Karpas-422 (cell line): Measurements from ENCODE around the gene RGL3. TPM values are rescaled to one million over a fixed set of nuclear protein-coding genes. Genes with fewer than 3 reads are reported as not detected.
"Not testable (repeated sequence)": the region's sequence is repeated elsewhere in the genome, so short reads cannot be mapped to it uniquely, and the experiment has no call there.

Source experiments
- DNase-seq: peaks from one replicate; pipeline ENCODE4 v3.0.0-alpha.2; 2015
- H2AFZ ChIP-seq: fragments of 200-600 bp; sonication (generic); 2 replicates; pipeline ENCODE4 v1.6.1; 2014; ENCODE audit warnings: antibody characterized with exemption, low read length, mixed read lengths
- H3K27ac ChIP-seq: fragments of 200-600 bp; sonication (generic); 2 replicates; pipeline ENCODE4 v1.5.1; 2014; ENCODE audit warnings: mild to moderate bottlenecking, low read length, moderate library complexity
- H3K27me3 ChIP-seq: fragments of 200-600 bp; sonication (generic); 2 replicates; pipeline ENCODE4 v1.6.1; 2014; ENCODE audit warnings: low read length, mixed read lengths
- H3K36me3 ChIP-seq: fragments of 200-600 bp; sonication (generic); 2 replicates; pipeline ENCODE4 v1.6.1; 2014; ENCODE audit warnings: low read length, mixed read lengths; ENCODE audit not compliant: insufficient read depth
- H3K4me1 ChIP-seq: fragments of 200-600 bp; sonication (generic); 2 replicates; pipeline ENCODE4 v1.6.1; 2014; ENCODE audit warnings: mild to moderate bottlenecking, low read length, mixed read lengths
- H3K4me2 ChIP-seq: fragments of 200-600 bp; sonication (generic); 2 replicates; pipeline ENCODE4 v1.6.1; 2014; ENCODE audit warnings: low read length, low read depth, mild to moderate bottlenecking; ENCODE audit not compliant: poor library complexity, severe bottlenecking
- H3K4me3 ChIP-seq: fragments of 200-600 bp; sonication (generic); 2 replicates; pipeline ENCODE4 v1.5.1; 2014; ENCODE audit warnings: mild to moderate bottlenecking, antibody characterized with exemption, low read length, mixed read lengths
- H3K79me2 ChIP-seq: fragments of 200-600 bp; sonication (generic); 2 replicates; pipeline ENCODE4 v1.6.1; 2014; ENCODE audit warnings: mild to moderate bottlenecking, low read length, mixed read lengths
- H3K9ac ChIP-seq: fragments of 200-600 bp; sonication (generic); 2 replicates; pipeline ENCODE4 v1.6.0; 2014; ENCODE audit warnings: low read length
- H3K9me2 ChIP-seq: fragments of 200-600 bp; sonication (generic), shearing (Covaris generic); replicated peaks from 2 replicates; pipeline ENCODE4 v1.6.0; 2014; ENCODE audit warnings: mild to moderate bottlenecking, low read length, moderate library complexity; ENCODE audit not compliant: insufficient read depth
- H3K9me3 ChIP-seq: fragments of 300-700, 200-600 bp; sonication (generic); 2 replicates; pipeline ENCODE4 v1.6.1; 2014; ENCODE audit warnings: low read length, mixed read lengths
- H4K20me1 ChIP-seq: fragments of 200-600 bp; sonication (generic); 2 replicates; pipeline ENCODE4 v1.6.1; 2014; ENCODE audit warnings: mild to moderate bottlenecking, antibody characterized with exemption, low read length, low read depth; ENCODE audit not compliant: insufficient read depth
- total RNA-seq: library from RNA; depleted of rRNA; stranded (reverse); fragments of >200 nt; shearing (Covaris generic); gene quantifications from 2 replicates; pipeline ENCODE4 v1.2.3, GENCODE V29; 2014; ENCODE audit warnings: low replicate concordance

Gene RGL3
- total RNA-seq, 1 experiment from 2014 or later = not detected

DNA sequence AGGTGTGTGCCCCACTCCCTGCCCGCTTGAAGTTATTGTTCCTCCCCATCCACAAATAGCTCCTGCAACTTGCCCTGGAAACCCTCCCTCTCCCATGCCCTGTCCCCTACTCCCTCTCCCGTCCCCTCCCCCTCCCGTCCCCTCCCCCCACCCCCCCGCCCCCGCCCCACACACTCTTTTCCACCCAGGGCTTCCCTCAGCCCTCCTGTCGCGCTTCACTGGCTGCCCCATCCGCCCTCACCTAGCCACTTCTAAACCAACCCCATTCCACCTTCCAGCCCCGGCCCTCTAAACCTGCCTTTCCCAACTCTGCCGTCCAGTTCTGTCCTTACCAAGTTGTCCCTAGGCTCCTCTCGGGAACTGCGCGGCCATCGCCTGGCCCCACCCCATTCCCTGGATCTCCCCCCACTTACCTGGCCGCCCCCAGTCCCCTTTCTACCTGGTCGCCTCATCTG, 993 bp downstream of the RGL3 start:
- no peaks in the 10 kb centered on the region for H3K36me3 ChIP-seq
- H2AFZ ChIP-seq = no peak overlapping the region
- H3K9me2 ChIP-seq = no peaks in the 10 kb centered on the region
- peaks cover 26% of the 10 kb centered on the region for H3K4me1 ChIP-seq
- H3K9me3 ChIP-seq = no peaks in the 10 kb centered on the region
- peak overlapping the region; percentile 23 for H3K4me2 ChIP-seq
- no peak overlapping the region for H3K9ac ChIP-seq
- H3K79me2 ChIP-seq = no peaks in the 10 kb centered on the region
- no peaks in the 10 kb centered on the region for H3K27me3 ChIP-seq
- H3K4me3 ChIP-seq = no peak overlapping the region
- no peak for DNase-seq
- no peak overlapping the region for H3K27ac ChIP-seq
- H4K20me1 ChIP-seq = no peaks in the 10 kb centered on the region

DNA sequence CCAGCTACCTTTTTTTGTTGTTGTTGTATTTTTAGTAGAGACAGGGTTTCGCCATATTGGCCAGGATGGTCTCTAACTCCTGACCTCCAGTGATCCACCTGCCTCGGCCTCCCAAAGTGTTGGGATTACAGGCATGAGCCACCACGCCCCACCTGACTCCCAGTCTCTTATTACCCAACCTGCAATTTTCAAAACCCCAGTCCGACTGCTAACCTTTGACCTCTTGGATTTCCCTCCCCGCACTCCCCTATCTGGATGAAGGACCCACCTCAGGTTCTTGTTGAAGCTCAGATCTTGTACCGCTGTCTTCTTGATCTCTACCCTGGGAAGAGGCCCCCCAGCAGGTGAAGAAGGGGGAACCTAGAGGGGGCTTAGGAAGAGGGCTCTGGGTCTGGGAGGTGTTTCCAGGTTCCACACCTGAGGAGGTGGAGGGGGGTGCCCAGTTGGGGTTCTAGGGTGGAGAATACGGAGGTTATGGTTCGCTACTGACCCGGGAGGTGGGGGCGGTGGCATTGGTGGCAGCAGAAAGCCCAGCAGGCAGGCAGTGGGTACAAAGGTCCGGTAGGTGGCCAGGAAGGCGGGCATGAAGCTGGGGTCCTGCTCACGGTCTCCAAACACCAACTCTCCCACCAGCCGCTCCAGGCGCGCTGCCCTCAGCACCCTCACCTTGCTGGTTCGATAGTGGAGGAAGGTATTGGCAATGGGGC, 2.6 kb downstream of the RGL3 start:
- H3K9me3 ChIP-seq = no peaks in the 10 kb centered on the region
- no peaks in the 10 kb centered on the region for H3K36me3 ChIP-seq
- H3K9ac ChIP-seq = no peak overlapping the region
- no peaks in the 10 kb centered on the region for H4K20me1 ChIP-seq
- H2AFZ ChIP-seq = no peak overlapping the region
- H3K4me1 ChIP-seq = peaks cover 12% of the 10 kb centered on the region
- H3K79me2 ChIP-seq = no peaks in the 10 kb centered on the region
- no peaks in the 10 kb centered on the region for H3K9me2 ChIP-seq
- DNase-seq = no peak
- H3K27me3 ChIP-seq = no peaks in the 10 kb centered on the region
- H3K27ac ChIP-seq = no peak overlapping the region
- H3K4me2 ChIP-seq = no peak overlapping the region
- no peak overlapping the region for H3K4me3 ChIP-seq

DNA sequence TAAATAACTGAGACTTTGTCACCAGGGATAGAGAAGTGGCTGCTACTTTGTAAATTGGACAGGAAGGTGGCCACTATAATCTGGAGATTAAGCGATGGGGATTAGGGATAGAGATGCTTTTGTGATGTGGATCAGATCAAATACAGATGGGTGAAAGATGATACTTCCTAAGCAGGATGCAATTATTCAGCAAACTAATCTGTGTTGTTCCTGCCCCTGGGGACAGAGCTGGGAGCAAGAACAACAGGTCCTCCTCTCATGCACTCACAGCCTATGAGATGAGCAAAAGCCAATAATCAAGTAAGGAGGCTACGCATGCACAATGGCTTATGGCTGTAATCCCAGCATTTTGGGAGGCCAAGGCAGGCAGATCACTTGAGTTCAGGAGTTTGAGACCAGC, 4.6 kb downstream of the RGL3 start:
- Histone ChIP-seq H3K79me2 (no peaks in the 10 kb centered on the region), H3K36me3 (no peaks in the 10 kb centered on the region), H3K9me2 (no peaks in the 10 kb centered on the region), H3K9me3 (no peaks in the 10 kb centered on the region), H3K4me1 (no peaks in the 10 kb centered on the region), H3K27me3 (no peaks in the 10 kb centered on the region), H4K20me1 (no peaks in the 10 kb centered on the region), H3K9ac (no peak overlapping the region), H3K4me3 (no peak overlapping the region), H3K27ac (no peak overlapping the region), H2AFZ (no peak overlapping the region), H3K4me2 (no peak overlapping the region)
- no peak for DNase-seq

DNA sequence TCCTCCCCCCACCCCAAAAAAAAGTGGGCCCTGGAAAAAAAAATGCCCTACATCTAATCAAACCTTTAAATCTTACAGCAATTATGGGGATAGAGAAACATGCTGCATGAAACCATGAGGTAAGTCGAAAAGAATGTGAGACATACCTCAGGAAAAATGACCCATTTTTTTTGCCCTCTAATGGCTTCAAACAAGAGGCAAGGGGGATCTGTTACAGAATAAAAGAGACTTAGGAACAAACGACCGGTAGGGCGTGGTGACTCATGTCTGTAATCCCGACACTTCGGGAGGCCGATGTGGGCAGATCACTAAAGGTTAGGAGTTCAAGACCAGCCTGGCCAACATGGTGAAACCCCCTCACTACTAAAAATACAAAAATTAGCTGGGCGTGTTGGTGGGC, 8.4 kb downstream of the RGL3 start:
- Histone ChIP-seq H3K27me3 (no peaks in the 10 kb centered on the region), H4K20me1 (no peaks in the 10 kb centered on the region), H3K4me1 (no peaks in the 10 kb centered on the region), H3K4me2 (no peak overlapping the region), H3K79me2 (no peaks in the 10 kb centered on the region), H3K9me2 (no peaks in the 10 kb centered on the region), H3K9me3 (no peaks in the 10 kb centered on the region), H3K4me3 (no peak overlapping the region), H3K9ac (no peak overlapping the region), H3K36me3 (no peaks in the 10 kb centered on the region), H2AFZ (no peak overlapping the region), H3K27ac (no peak overlapping the region)
- no peak for DNase-seq

DNA sequence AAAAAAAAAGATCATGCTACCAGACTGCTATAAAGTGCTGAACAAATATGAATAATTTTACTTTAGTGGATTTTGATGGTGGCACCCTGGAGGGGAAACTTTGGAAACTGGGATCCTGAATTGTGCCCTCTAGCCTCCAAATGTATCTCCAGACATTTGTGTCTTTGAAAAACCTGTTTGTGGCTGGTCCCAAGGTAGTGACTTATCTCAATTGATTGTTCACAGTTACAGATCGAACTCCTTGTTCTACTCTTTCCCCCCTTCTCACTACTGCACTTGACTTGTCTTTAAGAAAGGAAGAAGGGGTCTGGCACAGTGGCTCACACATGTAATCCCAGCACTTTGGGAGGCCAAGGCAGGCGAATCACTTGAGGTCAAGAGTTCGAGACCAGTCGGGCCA, 10.5 kb downstream of the RGL3 start:
- Histone ChIP-seq H3K4me3 (no peak overlapping the region), H3K9me3 (no peaks in the 10 kb centered on the region)

DNA sequence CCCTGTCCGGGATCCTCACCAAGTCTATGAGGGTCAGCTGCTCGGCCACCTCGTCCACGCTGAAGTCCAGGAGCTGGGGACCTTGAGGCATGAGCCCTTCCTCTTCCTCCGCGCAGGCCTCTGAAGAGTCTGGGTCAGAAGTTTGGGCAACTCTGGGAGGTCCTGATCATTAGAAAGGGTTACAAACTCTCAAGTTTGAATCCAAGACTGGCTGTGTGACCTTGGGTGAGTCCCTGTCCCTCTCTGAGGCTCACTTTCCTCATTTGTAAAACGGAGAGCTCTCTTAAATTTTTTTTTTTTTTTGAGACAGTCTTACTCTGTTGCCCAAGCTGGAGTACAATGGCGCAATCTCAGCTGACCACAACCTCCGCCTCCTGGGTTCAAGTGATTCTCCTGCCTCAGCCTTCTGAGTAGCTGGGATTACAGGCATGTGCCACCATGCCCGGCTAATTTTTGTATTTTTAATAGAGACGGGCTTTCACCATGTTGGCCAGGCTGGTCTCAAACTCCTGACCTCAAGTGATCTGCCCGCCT, 12.3 kb downstream of the RGL3 start:
- H3K36me3 ChIP-seq, H3K27ac ChIP-seq, H2AFZ ChIP-seq, H3K4me1 ChIP-seq, DNase-seq, H3K9ac ChIP-seq, H3K79me2 ChIP-seq, H3K27me3 ChIP-seq, H3K4me2 ChIP-seq, H3K9me3 ChIP-seq, H3K4me3 ChIP-seq, H4K20me1 ChIP-seq, H3K9me2 ChIP-seq: not testable (repeated sequence)

More for the DNA sequence above, 10.5 kb downstream of the RGL3 start:
- Histone ChIP-seq H3K36me3 (no peaks in the 10 kb centered on the region), H3K27me3 (no peaks in the 10 kb centered on the region), H3K9me2 (no peaks in the 10 kb centered on the region), H3K9ac (no peak overlapping the region), H2AFZ (no peak overlapping the region), H3K79me2 (no peaks in the 10 kb centered on the region), H3K27ac (no peak overlapping the region), H3K4me2 (no peak overlapping the region), H3K4me1 (no peaks in the 10 kb centered on the region), H4K20me1 (no peaks in the 10 kb centered on the region)
- no peak for DNase-seq

DNA sequence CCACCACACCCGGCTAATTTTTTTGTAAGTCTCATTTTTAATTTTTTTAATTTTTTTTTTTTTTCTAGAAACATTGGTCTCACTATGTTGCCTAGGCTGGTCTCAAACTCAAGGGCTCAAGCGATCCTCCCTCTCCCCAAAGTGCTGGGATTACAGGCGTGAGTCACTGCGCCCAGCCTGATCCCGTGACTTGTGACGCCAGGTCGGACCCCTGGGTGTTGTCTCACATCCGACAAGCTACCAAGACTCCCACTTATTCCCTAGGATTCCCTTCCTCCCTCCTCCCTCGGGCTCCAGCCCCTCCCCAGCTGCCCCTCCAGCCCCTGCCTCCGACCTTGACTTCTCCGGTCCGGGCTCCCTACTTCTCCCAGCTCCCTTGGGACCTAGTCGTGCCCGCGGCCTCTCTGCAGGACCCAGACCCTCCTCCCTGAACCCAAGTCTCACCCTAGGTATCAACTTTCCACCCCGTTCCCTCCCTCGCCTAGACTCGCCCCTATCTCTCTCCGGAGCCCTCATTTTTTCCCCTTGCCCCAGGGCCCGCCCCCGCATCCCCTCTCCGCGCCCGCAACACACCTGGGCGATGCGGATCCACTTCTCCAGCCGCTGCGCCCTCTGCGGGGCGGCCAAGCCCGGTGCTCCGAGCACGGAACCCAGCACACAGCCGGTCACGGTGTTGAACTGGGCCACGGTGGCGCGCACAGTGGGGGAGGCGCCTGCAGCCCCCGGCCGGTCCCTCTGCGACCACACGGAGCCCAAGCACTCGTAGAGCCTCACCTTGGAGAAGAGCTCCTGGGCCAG, 13.1 kb downstream of the RGL3 start:
- Histone ChIP-seq H4K20me1 (no peaks in the 10 kb centered on the region), H3K4me2 (no peak overlapping the region), H3K79me2 (no peaks in the 10 kb centered on the region), H3K4me3 (no peak overlapping the region), H3K27ac (no peak overlapping the region), H3K9me3 (no peaks in the 10 kb centered on the region), H3K4me1 (no peaks in the 10 kb centered on the region), H3K36me3 (no peaks in the 10 kb centered on the region), H3K9ac (no peak overlapping the region), H3K9me2 (no peaks in the 10 kb centered on the region), H2AFZ (no peak overlapping the region), H3K27me3 (no peaks in the 10 kb centered on the region)
- DNase-seq = no peak

DNA sequence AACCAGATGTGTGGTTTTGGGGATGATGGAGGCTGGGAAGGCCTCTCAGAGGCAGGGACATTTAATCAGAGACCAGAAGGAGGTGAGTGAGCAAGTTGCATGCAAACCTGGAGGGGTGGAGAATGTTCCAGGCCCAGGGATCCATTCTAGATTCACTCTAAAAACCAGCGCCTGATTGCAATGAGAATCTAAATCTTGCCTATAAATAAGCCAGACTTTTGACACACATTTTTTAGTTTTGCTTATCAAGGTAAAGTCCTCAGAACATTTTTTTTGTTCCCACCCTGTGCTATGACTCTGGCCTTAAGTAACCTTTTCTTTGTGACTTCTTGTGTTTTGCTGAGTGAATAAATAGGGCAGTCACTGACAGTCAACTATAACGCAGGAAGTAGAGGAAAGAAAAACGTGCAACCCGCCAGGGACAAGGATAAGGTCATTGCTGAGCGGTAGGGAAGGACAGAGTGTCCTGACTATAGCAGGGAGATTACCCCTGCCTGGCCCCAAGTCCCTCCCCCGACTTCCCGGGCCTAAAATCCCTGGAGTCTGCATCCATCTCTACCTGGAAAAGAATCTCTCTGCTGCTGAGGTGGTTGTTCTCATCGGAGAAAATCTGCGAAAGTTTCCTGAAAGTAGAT, 14.4 kb downstream of the RGL3 start:
- Histone ChIP-seq H2AFZ (no peak overlapping the region), H4K20me1 (no peaks in the 10 kb centered on the region), H3K79me2 (no peaks in the 10 kb centered on the region), H3K9ac (no peak overlapping the region), H3K27ac (no peak overlapping the region), H3K9me3 (no peaks in the 10 kb centered on the region), H3K4me1 (no peaks in the 10 kb centered on the region), H3K4me2 (no peak overlapping the region), H3K4me3 (no peak overlapping the region), H3K9me2 (no peaks in the 10 kb centered on the region), H3K27me3 (no peaks in the 10 kb centered on the region), H3K36me3 (no peaks in the 10 kb centered on the region)
- DNase-seq = no peak
